ENCODE measurements around the gene DMGDH. TPM values are rescaled to one million over a fixed set of nuclear protein-coding genes. Genes with fewer than 3 reads are reported as not detected.

Gene DMGDH
- total RNA-seq, 1 donor from 2014 or later: 0.75 TPM

- no peaks in the 10 kb centered on the region for H3K9me3 ChIP-seq
- H3K27ac ChIP-seq: no peak overlapping the region
- TF ChIP-seq CTCF (IDR thresholded peaks at IDR 0.05): no peak
- H3K36me3 ChIP-seq: no peaks in the 10 kb centered on the region
- DNase-seq (ENCODE audit: low spot score in 2 of 2): no peak
- no peak overlapping the region for H3K4me3 ChIP-seq
- H3K27me3 ChIP-seq: no peaks in the 10 kb centered on the region
- H3K4me1 ChIP-seq: no peaks in the 10 kb centered on the region
- intact Hi-C loops (cut with DNase I): no loop called here
Observed at GRCh38 chr5:79093762-79094161, 24.3 kb upstream of the DMGDH start.

- Histone ChIP-seq H3K36me3 (no peaks in the 10 kb centered on the region), H3K27ac (no peak overlapping the region), H3K4me3 (no peak overlapping the region), H3K4me1 (no peaks in the 10 kb centered on the region), H3K9me3 (no peaks in the 10 kb centered on the region), H3K27me3 (no peaks in the 10 kb centered on the region)
- no peak for DNase-seq (ENCODE audit: low spot score in 2 of 2)
- TF ChIP-seq CTCF (IDR thresholded peaks at IDR 0.05): no peak
- intact Hi-C loops (cut with DNase I): no loop called here
Observed at GRCh38 chr5:79091064-79091463, 21.6 kb upstream of the DMGDH start.

- Histone ChIP-seq H3K4me1 (no peaks in the 10 kb centered on the region), H3K9me3 (no peaks in the 10 kb centered on the region), H3K36me3 (no peaks in the 10 kb centered on the region), H3K27me3 (no peaks in the 10 kb centered on the region), H3K27ac (no peak overlapping the region), H3K4me3 (no peak overlapping the region)
- no peak for TF ChIP-seq CTCF (IDR thresholded peaks at IDR 0.05)
- DNase-seq (ENCODE audit: low spot score in 2 of 2): no peak
- intact Hi-C loops (cut with DNase I): no loop called here
Observed at GRCh38 chr5:79088507-79088906, 19.0 kb upstream of the DMGDH start.

GRCh38 chr5:79086116-79086515 is 16.6 kb upstream of the DMGDH start:
- H3K9me3 ChIP-seq: no peaks in the 10 kb centered on the region
- intact Hi-C loops (cut with DNase I): no loop called here
- H3K36me3 ChIP-seq: no peaks in the 10 kb centered on the region
- DNase-seq (ENCODE audit: low spot score in 2 of 2): no peak
- no peak for TF ChIP-seq CTCF (IDR thresholded peaks at IDR 0.05)
- no peaks in the 10 kb centered on the region for H3K27me3 ChIP-seq
- no peak overlapping the region for H3K4me3 ChIP-seq
- H3K4me1 ChIP-seq: no peaks in the 10 kb centered on the region
- H3K27ac ChIP-seq: no peak overlapping the region

- no peak overlapping the region for H3K4me3 ChIP-seq
- no peak overlapping the region for H3K27ac ChIP-seq
- no peak for DNase-seq (ENCODE audit: low spot score in 2 of 2)
- no peaks in the 10 kb centered on the region for H3K36me3 ChIP-seq
- peaks cover 0 to 4% of the 10 kb centered on the region in 2 donors for H3K4me1 ChIP-seq
- no peak for TF ChIP-seq CTCF (IDR thresholded peaks at IDR 0.05)
- no peaks in the 10 kb centered on the region for H3K9me3 ChIP-seq
- intact Hi-C loops (cut with DNase I): no loop called here
- H3K27me3 ChIP-seq: no peaks in the 10 kb centered on the region
Observed at GRCh38 chr5:79081779-79082178, 12.3 kb upstream of the DMGDH start.

GRCh38 chr5:79080804-79081203 is 11.3 kb upstream of the DMGDH start:
- intact Hi-C loops (cut with DNase I): no loop called here
- no peaks in the 10 kb centered on the region for H3K27me3 ChIP-seq
- TF ChIP-seq CTCF (IDR thresholded peaks at IDR 0.05): no peak
- no peaks in the 10 kb centered on the region for H3K36me3 ChIP-seq
- H3K4me1 ChIP-seq: peaks cover 0 to 6% of the 10 kb centered on the region in 2 donors
- no peak overlapping the region for H3K27ac ChIP-seq
- DNase-seq (ENCODE audit: low spot score in 2 of 2): no peak
- no peaks in the 10 kb centered on the region for H3K9me3 ChIP-seq
- H3K4me3 ChIP-seq: no peak overlapping the region
